Measurements from ENCODE around the gene DUSP1.

Gene DUSP1

GRCh38 chr5:172741206-172741582, 29.8 kb downstream of the DUSP1 start:
- Histone ChIP-seq H3K9ac (ENCODE audit: low read depth, low read length, poor library complexity, severe bottlenecking) (no peak overlapping the region), H3K4me3 (ENCODE audit: low read length, poor library complexity, severe bottlenecking) (no peak overlapping the region), H3K36me3 (ENCODE audit: insufficient read depth, low read length) (no peaks in the 10 kb centered on the region), H3F3A (ENCODE audit: low read depth) (no peaks in the 10 kb centered on the region), H3K27me3 (ENCODE audit: insufficient read depth, low read length, poor library complexity, severe bottlenecking) (no peaks in the 10 kb centered on the region), H3K9me2 (replicated peaks; ENCODE audit: low read depth, low read length) (no peaks in the 10 kb centered on the region), H3K9me3 (ENCODE audit: insufficient read depth, low read depth, low read length) (no peaks in the 10 kb centered on the region), H4K20me1 (ENCODE audit: insufficient read depth, low read length, poor library complexity, severe bottlenecking) (no peaks in the 10 kb centered on the region), H3K4me2 (ENCODE audit: low read depth, low read length, poor library complexity, severe bottlenecking) (no peak overlapping the region), H3K79me2 (ENCODE audit: insufficient read depth, low read length) (no peaks in the 10 kb centered on the region), H3K4me1 (ENCODE audit: insufficient read depth, low read length, poor library complexity, severe bottlenecking) (no peaks in the 10 kb centered on the region), H2AFZ (ENCODE audit: low read length) (no peak overlapping the region)
- TF ChIP-seq EZH2phosphoT487 (IDR thresholded peaks at IDR 0.05; ENCODE audit: borderline replicate concordance) (no peak), CTCF (conservative IDR thresholded peaks at IDR 0.05; ENCODE audit: low read length) (no peak)

DNA sequence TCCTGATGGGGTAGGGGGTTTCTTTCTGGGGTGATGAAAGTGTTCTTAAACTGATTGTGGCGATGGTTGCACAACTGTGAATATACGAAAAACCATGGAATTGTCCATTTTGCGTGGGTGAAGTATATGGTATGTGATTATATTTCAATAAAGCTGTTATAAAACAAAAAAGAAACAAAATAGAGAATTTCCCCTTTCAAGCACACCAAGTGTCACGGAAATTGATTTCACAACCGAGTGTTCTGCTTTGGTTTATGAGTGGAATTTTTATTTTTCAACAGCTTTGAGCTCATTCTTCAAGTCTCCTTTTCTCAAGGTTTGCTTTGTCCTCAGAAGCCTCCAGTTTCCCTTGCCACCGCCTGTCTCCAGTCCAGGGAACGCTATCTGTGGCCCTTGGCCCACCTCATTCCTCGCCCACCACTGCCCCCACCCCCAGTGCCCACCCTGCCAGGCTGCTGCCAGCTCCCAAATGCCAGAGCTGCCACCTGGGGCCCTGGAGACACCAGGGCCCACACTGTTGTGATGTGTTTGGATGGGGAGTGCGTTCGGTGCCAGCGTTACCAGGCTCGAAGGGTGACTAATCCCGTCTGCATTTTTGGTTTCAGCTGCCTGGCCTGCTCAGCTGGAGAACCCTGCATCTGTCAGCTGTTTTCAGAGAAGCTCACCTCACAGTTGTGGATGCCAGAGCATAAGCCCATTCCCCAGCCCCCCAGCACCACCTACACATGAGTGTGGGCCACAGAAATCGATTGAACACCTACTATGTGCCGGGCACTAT, 30.4 kb downstream of the DUSP1 start:
- H3F3A ChIP-seq (ENCODE audit: low read depth) = no peaks in the 10 kb centered on the region
- no peaks in the 10 kb centered on the region for H4K20me1 ChIP-seq (ENCODE audit: insufficient read depth, low read length, poor library complexity, severe bottlenecking)
- H3K27me3 ChIP-seq (ENCODE audit: insufficient read depth, low read length, poor library complexity, severe bottlenecking) = no peaks in the 10 kb centered on the region
- no peak overlapping the region for H2AFZ ChIP-seq (ENCODE audit: low read length)
- TF ChIP-seq EZH2phosphoT487 (IDR thresholded peaks at IDR 0.05; ENCODE audit: borderline replicate concordance) (no peak), CTCF (conservative IDR thresholded peaks at IDR 0.05; ENCODE audit: low read length) (no peak)
- H3K79me2 ChIP-seq (ENCODE audit: insufficient read depth, low read length) = no peaks in the 10 kb centered on the region
- H3K9ac ChIP-seq (ENCODE audit: low read depth, low read length, poor library complexity, severe bottlenecking) = no peak overlapping the region
- no peaks in the 10 kb centered on the region for H3K4me1 ChIP-seq (ENCODE audit: insufficient read depth, low read length, poor library complexity, severe bottlenecking)
- H3K9me2 ChIP-seq (replicated peaks; ENCODE audit: low read depth, low read length) = no peaks in the 10 kb centered on the region
- no peak overlapping the region for H3K4me3 ChIP-seq (ENCODE audit: low read length, poor library complexity, severe bottlenecking)
- no peak overlapping the region for H3K4me2 ChIP-seq (ENCODE audit: low read depth, low read length, poor library complexity, severe bottlenecking)
- H3K9me3 ChIP-seq (ENCODE audit: insufficient read depth, low read depth, low read length) = no peaks in the 10 kb centered on the region
- H3K36me3 ChIP-seq (ENCODE audit: insufficient read depth, low read length) = no peaks in the 10 kb centered on the region

GRCh38 chr5:172739375-172739774, 31.6 kb downstream of the DUSP1 start:
- H3K9me3 ChIP-seq (ENCODE audit: insufficient read depth, low read depth, low read length) = no peaks in the 10 kb centered on the region
- no peak overlapping the region for H3K9ac ChIP-seq (ENCODE audit: low read depth, low read length, poor library complexity, severe bottlenecking)
- no peak for TF ChIP-seq EZH2phosphoT487 (IDR thresholded peaks at IDR 0.05; ENCODE audit: borderline replicate concordance)
- TF ChIP-seq CTCF (conservative IDR thresholded peaks at IDR 0.05; ENCODE audit: low read length) = no peak

More at GRCh38 chr5:172739375-172739774, 31.6 kb downstream of the DUSP1 start:
- no peaks in the 10 kb centered on the region for H3K79me2 ChIP-seq (ENCODE audit: insufficient read depth, low read length)
- H3K36me3 ChIP-seq (ENCODE audit: insufficient read depth, low read length) = no peaks in the 10 kb centered on the region
- no peaks in the 10 kb centered on the region for H3K4me1 ChIP-seq (ENCODE audit: insufficient read depth, low read length, poor library complexity, severe bottlenecking)
- H3K9me2 ChIP-seq (replicated peaks; ENCODE audit: low read depth, low read length) = no peaks in the 10 kb centered on the region
- H3K4me3 ChIP-seq (ENCODE audit: low read length, poor library complexity, severe bottlenecking) = no peak overlapping the region
- H3F3A ChIP-seq (ENCODE audit: low read depth) = no peaks in the 10 kb centered on the region
- H2AFZ ChIP-seq (ENCODE audit: low read length) = no peak overlapping the region
- no peaks in the 10 kb centered on the region for H4K20me1 ChIP-seq (ENCODE audit: insufficient read depth, low read length, poor library complexity, severe bottlenecking)
- no peaks in the 10 kb centered on the region for H3K27me3 ChIP-seq (ENCODE audit: insufficient read depth, low read length, poor library complexity, severe bottlenecking)
- no peak overlapping the region for H3K4me2 ChIP-seq (ENCODE audit: low read depth, low read length, poor library complexity, severe bottlenecking)
